NCI-H128 (cell line): Measurements from ENCODE around the gene GALNT16.

Source experiments
- DNase-seq: peaks from one replicate; lab custom pipeline; 2025; ENCODE audit not compliant: unreplicated experiment; lab: John Stamatoyannopoulos, UW

The GALNT16 gene

DNA sequence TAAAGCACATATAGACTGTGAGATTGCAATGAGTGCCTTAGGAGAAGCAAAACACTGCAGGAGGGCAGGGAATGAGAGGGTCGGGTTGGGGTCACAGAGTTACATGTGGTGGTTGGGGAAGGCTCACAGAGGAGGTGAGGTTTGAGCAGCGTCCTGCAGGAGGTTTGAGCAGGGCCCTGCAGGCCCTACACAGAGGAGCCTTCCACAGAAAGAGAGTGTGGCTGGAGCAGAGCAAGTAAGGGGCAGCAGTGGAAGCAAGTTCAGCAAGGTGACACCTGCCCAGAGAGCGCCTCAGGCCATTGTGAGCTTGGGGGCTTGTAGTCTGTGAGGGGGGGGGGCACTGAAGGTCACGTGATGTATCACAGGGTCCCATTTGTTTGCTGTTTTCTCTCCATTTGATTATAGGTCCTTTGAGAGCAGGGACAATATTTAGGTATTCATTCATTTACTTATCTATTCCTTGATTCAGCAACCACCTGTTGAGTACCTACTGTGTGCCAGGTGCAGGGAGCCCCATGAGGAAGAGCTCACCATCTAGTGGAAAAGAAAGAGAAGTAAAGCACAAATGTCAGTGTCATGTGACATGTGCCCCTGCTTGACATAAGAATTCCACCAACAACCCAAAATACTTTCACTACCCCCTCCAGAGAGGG lies 56.6 kb downstream of the GALNT16 start:
- DNase-seq: no peak

DNA sequence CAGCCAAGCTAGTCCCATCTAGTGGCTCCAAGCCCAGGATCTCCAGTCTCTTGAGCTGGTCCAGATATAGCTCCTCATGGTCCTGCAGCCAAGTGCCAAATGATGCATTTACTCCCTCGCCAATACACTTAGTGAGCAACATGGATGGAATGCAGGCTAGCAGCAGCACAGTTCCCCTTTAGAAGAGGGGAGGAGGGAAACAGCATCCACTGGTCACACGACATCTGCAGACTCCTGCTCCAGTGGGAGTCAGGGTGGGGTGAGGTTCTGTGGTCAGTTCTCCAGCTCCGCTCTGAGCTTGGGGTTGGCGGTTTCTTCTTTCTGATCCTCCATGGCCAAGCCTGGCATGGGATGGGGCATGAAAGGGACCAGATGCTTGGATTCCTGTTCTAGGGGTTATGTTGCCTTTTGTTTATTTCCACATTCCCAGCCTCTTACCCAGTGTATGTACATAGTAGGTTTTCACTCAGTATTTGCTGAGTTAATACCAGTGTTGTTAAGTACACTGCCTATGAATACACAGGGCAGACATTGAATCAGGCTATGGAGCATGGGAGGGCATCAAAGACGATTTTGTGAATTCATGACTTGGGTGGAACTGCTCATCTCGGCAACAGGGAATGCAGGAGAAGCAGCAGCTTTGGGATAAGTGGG lies 57.3 kb downstream of the GALNT16 start:
- no peak for DNase-seq

DNA sequence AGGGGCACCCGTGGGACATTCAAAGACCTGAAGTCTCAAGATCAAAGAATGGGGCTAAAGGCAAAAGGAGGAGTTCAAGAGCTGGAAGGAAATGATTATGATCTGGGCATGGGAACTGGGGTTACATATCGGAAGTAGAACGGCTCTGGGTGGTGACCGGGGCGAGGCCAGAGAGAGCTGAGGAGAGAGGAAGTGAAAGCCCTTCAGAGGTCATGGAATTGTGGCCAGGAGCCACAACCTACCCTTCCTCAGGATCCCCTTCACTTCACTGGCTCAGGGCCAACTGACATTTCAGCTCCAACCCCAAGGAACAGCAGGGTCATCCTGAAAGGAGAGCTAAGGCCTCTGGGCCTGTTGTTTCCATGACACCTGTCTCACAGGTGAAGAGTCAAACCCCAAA lies 57.8 kb downstream of the GALNT16 start:
- DNase-seq: no peak

GRCh38 chr14:69318241-69318640 lies 58.3 kb downstream of the GALNT16 start:
- no peak for DNase-seq

GRCh38 chr14:69318901-69319475 lies 59.0 kb downstream of the GALNT16 start:
- no peak for DNase-seq

DNA sequence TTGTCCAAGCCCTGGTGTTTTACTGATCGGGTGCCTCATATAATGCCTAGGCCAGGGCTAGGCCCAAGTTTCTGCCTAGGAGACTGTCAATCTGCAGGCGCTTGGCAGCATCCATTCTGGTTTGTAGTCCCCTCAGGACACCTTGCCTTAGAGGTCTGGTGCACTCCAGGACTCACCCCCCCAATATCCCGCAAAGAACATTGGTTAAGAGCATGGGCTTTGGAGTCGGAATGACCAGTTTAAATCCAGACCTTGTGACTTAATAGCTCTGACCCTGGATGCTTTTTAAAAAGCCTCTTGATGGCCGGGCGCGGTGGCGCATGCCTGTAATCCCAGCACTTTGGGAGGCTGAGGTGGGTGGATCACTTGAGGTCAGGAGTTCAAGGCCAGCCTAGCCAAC lies 60.0 kb downstream of the GALNT16 start:
- no peak for DNase-seq

GRCh38 chr14:69320581-69321365 lies 60.8 kb downstream of the GALNT16 start:
- DNase-seq: no peak

DNA sequence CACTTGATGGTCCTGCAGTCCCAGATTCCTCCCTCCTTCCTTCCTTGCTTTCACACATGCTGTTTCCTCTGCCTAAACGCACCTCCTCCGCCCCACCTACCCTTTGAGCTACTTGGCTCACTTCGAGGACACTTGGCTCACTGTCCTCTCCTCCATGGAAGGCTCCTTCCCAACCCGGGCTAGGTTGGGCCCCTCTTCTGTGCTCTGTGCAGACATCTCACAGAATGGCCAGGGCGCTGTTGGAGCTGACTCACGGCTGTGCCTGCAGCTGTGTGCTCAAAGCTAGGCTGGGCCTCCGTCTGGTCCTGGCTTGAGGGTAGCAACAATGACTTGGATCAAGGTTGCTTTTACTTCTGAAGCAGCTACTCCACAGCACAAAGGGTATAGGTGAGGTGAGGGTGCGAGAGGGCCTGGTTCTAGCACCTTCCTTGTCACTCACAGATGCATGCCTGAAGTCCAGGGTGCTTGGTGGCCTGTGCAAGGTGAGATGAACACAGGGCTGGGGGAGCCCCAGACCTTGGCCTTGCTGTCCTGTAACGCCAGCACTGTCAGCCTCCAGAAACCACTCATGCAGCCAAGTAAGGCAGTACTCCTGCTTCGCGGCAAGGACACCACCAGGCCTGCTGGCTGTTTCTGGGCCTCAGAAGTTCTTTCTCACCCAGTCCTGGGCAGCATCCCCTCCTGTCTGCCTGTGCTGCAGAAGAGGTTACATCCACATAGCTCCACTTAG lies 61.8 kb downstream of the GALNT16 start:
- DNase-seq: no peak

DNA sequence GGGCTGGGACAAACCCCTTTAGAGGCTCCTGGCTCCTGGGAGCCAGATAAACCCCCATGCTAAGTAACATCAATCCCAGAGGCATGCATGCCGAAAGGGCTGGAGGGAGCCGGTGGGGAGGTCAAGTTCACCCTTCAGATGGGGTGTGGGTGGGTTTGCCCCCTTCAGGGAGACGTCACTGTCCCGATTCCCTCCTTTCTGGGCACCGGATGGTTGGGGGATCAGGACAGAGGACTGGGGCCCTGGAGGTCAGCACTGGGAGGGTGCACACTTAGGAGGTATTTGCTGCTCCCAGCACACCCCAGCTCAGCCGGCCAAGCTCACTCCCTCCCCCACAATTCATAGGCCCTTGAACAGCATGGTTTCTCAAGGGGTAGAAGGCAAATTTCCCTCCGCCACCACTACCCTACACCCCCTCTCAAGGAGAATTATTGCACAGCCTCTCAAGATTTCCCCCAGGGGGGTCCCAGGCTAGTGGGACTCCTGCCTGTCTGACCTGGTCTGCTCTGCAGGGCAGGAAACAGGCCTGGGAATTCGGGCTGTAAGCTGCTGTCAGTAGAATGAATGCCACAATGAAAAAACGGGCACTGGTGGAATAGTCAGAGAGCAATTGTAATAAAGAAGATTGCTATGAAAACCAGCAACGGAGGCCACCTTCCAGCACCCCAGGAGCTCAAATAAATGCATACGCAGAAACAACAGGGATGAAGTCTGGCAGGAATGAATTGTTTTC lies 63.5 kb downstream of the GALNT16 start:
- DNase-seq: no peak

DNA sequence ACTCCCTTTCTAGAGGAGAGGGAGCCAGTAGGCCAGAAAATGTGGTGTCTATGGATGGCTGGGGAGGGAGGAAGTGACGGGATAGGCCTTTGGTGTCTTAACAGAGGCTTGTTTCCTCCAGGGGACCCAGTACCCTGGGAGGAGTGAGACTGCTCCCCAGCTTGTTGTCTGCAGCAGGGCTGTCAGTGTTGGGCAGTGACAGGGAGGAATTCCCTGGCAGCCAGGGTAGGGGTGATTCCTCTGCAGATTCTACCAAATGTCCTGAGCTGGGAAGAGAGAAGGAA lies 64.0 kb downstream of the GALNT16 start:
- DNase-seq: no peak

GRCh38 chr14:69324341-69324931 lies 64.5 kb downstream of the GALNT16 start:
- no peak for DNase-seq

- DNase-seq: no peak
Observed at GRCh38 chr14:69325086-69325485, 65.1 kb downstream of the GALNT16 start.

DNA sequence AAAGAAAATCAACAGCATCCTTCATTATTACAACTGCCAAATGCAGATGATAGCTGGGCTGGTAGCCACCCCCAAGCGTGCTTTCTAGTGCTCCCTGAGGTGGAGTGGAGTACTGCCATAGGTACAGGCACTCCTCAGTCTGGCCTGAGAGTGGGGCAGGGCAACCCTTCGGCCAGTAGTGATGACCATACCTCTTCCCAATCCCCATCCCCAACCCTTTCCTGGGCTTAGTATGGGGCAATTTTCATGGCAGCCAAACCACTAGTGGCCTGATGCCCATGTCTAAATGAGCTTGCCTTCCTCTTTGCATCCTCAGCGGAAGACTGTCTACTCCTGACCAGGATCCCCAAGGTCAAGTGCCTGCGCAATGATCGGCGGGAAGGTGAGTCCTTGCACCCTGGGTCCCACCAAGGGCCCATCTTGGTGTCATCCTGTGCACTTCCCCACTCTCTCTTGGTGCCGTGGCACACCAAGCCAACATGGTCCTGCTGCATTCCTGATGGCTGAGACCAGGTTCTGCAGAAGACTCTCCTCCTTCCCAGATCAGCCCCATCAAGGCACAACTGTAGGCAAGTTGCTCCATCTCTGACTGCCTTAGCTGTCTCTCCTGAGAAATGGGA lies 65.8 kb downstream of the GALNT16 start:
- no peak for DNase-seq

- DNase-seq: no peak
Observed at GRCh38 chr14:69326611-69327010, 66.7 kb downstream of the GALNT16 start.

GRCh38 chr14:69327507-69327906 lies 67.5 kb downstream of the GALNT16 start:
- DNase-seq: no peak

DNA sequence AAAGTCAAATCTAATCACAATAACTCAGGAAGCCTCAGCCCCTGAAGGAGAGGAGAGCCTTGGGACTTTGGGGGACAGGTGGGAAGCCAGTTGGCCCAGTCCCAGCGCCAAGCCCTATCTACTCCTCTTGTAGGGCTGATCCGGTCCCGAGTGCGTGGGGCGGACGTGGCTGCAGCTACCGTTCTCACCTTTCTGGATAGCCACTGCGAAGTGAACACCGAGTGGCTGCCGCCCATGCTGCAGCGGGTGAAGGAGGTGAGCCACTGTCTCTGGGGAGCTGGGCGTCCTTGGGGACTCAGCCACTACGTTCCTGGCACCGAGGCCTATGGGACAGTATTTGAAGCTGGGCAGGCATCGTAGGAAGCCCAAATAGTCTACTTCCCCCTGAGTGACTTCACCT lies 68.4 kb downstream of the GALNT16 start:
- no peak for DNase-seq

GRCh38 chr14:69328765-69329164 lies 68.8 kb downstream of the GALNT16 start:
- DNase-seq: no peak

GRCh38 chr14:69331206-69331605 lies 71.2 kb downstream of the GALNT16 start:
- no peak for DNase-seq

- no peak for DNase-seq
Observed at GRCh38 chr14:69332782-69333395, 72.9 kb downstream of the GALNT16 start.
